Measurements from ENCODE around the gene PNMA8A. TPM values are rescaled to one million over a fixed set of nuclear protein-coding genes. Genes with fewer than 3 reads are reported as not detected.

The PNMA8A gene
- total and polyA plus RNA-seq, 4 donors = 0.37 to 13.1 (median 5.4) TPM

DNA sequence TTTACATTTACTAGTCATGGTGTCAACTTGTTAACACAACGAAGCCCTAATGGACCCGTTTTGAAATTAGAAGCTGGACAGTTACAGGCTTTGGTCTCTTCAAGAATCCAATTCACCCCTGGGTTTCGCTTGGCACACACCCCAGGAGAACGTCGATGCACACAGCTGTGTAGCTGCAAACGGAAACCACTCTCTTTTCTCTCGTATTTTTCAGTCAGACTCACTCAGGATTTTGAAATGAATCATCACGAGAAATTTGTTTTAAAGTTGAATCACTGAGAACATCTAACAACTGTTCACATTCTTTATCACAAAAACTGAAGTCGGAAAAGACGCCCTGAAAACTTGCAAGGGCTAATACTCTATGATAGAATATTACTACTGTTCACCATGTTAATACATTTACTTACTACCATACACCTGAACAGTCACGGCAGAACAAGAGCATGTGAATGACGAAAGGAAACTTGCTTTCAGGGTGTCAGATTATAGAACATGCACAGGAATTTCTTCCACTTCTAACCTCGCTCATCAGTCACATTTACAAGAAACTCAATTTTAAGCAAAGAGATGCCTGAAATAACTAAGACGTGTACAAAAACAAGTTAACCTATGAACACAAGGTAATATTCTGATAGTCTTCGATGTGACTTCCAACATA is 4.7 kb downstream of the PNMA8A start:
- no peak overlapping the region for H3K9ac ChIP-seq (ENCODE audit: insufficient read depth in 1 of 2, low read length in 2 of 2)
- peak; percentile 51 to 78 (median 65) for DNase-seq
- no peaks in the 10 kb centered on the region for H3K36me3 ChIP-seq (ENCODE audit: control insufficient read depth in 4 of 4, insufficient read depth in 4 of 4, low read length in 4 of 4)
- no peak overlapping the region for H3K4me3 ChIP-seq
- no peaks in the 10 kb centered on the region for H3K9me3 ChIP-seq (ENCODE audit: control insufficient read depth in 4 of 4, insufficient read depth in 3 of 4, low read length in 3 of 4)
- 72 to 87% methylated on average over 15 of the region's 15 CpGs for WGBS, 2 donors
- H3K27ac ChIP-seq (ENCODE audit: low read depth in 1 of 2, low read length in 1 of 2) = no peak overlapping the region
- no peak for ATAC-seq (ENCODE audit: insufficient read depth, low FRiP score)
- peaks cover 0 to 22% (median 4%) of the 10 kb centered on the region in 5 donors for H3K4me1 ChIP-seq (ENCODE audit: control insufficient read depth in 5 of 5, insufficient read depth in 5 of 5, low read length in 5 of 5)
- no peaks in the 10 kb centered on the region for H3K27me3 ChIP-seq (ENCODE audit: control insufficient read depth in 3 of 3, insufficient read depth in 3 of 3, low read length in 2 of 3)
- TF ChIP-seq CTCF (IDR thresholded peaks at IDR 0.05; ENCODE audit: control extremely low read depth, extremely low read depth) = no peak

- peaks cover 0 to 10% (median 0%) of the 10 kb centered on the region in 5 donors for H3K4me1 ChIP-seq (ENCODE audit: control insufficient read depth in 5 of 5, insufficient read depth in 5 of 5, low read length in 5 of 5)
- H3K9me3 ChIP-seq (ENCODE audit: control insufficient read depth in 4 of 4, insufficient read depth in 3 of 4, low read length in 3 of 4) = no peaks in the 10 kb centered on the region
- H3K9ac ChIP-seq (ENCODE audit: insufficient read depth in 1 of 2, low read length in 2 of 2) = no peak overlapping the region
- DNase-seq (no peak), ATAC-seq (ENCODE audit: insufficient read depth, low FRiP score) (no peak)
- no peak for TF ChIP-seq CTCF (IDR thresholded peaks at IDR 0.05; ENCODE audit: control extremely low read depth, extremely low read depth)
- no peak overlapping the region for H3K27ac ChIP-seq (ENCODE audit: low read depth in 1 of 2, low read length in 1 of 2)
- WGBS, 2 donors = 90 to 92% methylated on average over 7 of the region's 7 CpGs
- H3K4me3 ChIP-seq = no peak overlapping the region
- H3K36me3 ChIP-seq (ENCODE audit: control insufficient read depth in 4 of 4, insufficient read depth in 4 of 4, low read length in 4 of 4) = no peaks in the 10 kb centered on the region
- H3K27me3 ChIP-seq (ENCODE audit: control insufficient read depth in 3 of 3, insufficient read depth in 3 of 3, low read length in 2 of 3) = no peaks in the 10 kb centered on the region
These were observed 7.8 kb downstream of the PNMA8A start for GRCh38 chr19:46463516-46463915.

DNA sequence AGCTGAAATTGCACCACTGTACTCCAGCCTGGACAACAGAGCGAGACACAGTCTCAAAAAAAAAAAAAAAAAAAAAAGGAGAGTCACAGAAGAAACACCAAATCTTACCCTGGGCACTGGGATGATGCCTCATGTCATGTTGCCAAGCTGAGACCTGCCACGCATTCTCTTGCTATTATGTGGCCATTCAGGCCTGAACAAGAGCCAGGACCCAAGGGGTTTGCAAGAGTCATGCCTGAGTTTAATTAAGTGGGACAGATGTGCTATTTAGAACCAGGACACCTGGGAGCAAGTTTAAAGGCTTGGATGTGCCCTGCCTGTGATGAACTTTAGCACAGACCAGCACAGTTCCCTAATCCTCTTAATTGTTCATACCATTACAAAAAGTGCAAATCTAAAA is 9.8 kb downstream of the PNMA8A start:
- Histone ChIP-seq H3K9me3 (ENCODE audit: control insufficient read depth in 4 of 4, insufficient read depth in 3 of 4, low read length in 3 of 4) (no peaks in the 10 kb centered on the region), H3K27ac (ENCODE audit: low read depth in 1 of 2, low read length in 1 of 2) (no peak overlapping the region), H3K36me3 (ENCODE audit: control insufficient read depth in 4 of 4, insufficient read depth in 4 of 4, low read length in 4 of 4) (no peaks in the 10 kb centered on the region), H3K4me3 (no peak overlapping the region), H3K27me3 (ENCODE audit: control insufficient read depth in 3 of 3, insufficient read depth in 3 of 3, low read length in 2 of 3) (no peaks in the 10 kb centered on the region), H3K9ac (ENCODE audit: insufficient read depth in 1 of 2, low read length in 2 of 2) (no peak overlapping the region), H3K4me1 (ENCODE audit: control insufficient read depth in 5 of 5, insufficient read depth in 5 of 5, low read length in 5 of 5) (peaks cover 0 to 4% (median 0%) of the 10 kb centered on the region in 5 donors)
- WGBS, 2 donors = 93 to 96% methylated on average over 2 of the region's 2 CpGs
- no peak for TF ChIP-seq CTCF (IDR thresholded peaks at IDR 0.05; ENCODE audit: control extremely low read depth, extremely low read depth)
- ATAC-seq (ENCODE audit: insufficient read depth, low FRiP score) (no peak), DNase-seq (no peak)

DNA sequence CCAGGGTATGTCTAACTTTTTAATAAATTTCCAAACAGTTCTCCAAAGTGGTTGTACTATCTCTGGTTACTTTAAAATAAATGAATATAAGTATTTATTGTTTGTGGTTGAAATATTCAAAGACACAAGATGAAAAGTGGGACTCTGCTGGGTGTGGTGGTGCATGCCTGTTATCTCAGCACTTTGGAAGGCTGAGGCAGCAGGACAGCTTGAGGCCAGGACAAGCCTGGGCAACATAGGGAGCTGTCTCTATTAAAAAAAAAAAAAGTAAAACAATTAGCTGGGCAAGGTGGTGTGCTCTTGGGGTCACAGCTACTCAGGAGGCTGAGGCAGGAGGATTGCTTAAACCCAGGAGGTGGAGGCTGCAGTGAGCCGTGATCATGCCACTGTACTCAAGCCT is 10.4 kb downstream of the PNMA8A start:
- Histone ChIP-seq H3K9ac (ENCODE audit: insufficient read depth in 1 of 2, low read length in 2 of 2) (no peak overlapping the region), H3K27ac (ENCODE audit: low read depth in 1 of 2, low read length in 1 of 2) (no peak overlapping the region)

More for the DNA sequence above, 10.4 kb downstream of the PNMA8A start:
- ATAC-seq (ENCODE audit: insufficient read depth, low FRiP score) (no peak), DNase-seq (no peak)
- Histone ChIP-seq H3K36me3 (ENCODE audit: control insufficient read depth in 4 of 4, insufficient read depth in 4 of 4, low read length in 4 of 4) (no peaks in the 10 kb centered on the region), H3K27me3 (ENCODE audit: control insufficient read depth in 3 of 3, insufficient read depth in 3 of 3, low read length in 2 of 3) (no peaks in the 10 kb centered on the region), H3K4me1 (ENCODE audit: control insufficient read depth in 5 of 5, insufficient read depth in 5 of 5, low read length in 5 of 5) (peaks cover 0 to 4% (median 0%) of the 10 kb centered on the region in 5 donors), H3K9me3 (ENCODE audit: control insufficient read depth in 4 of 4, insufficient read depth in 3 of 4, low read length in 3 of 4) (no peaks in the 10 kb centered on the region), H3K4me3 (no peak overlapping the region)
- no peak for TF ChIP-seq CTCF (IDR thresholded peaks at IDR 0.05; ENCODE audit: control extremely low read depth, extremely low read depth)
- 94 to 95% methylated on average over 1 of the region's 1 CpG for WGBS, 2 donors

Data from lung (tissue), 12 donors.